ENCODE results near the gene SMCP.

Gene SMCP

DNA sequence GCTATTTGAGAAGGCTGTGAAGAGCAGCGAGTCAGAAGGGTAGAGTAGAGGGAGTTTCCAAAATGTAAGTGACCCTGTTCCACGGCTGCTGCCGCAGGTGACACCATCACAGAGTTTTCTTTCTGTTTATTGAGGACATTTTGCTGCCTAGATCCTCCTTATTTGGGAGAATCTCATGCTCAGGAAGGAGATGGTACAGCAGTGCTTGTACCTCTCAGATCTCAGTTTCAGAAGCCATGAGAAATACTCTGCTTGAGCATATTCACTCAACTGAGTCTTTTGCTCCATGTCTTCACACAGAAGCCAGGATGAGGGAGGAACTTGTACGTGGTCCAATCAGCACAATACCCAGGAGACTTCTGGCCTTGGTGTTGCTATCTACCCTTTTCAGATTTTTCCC lies 16.7 kb upstream of the SMCP start:
- no peak overlapping the region for H3K4me3 ChIP-seq (replicated peaks in 1 of 2; ENCODE audit: low read depth in 2 of 2, low read length in 2 of 2)
- DNase-seq (ENCODE audit: low read depth in 2 of 2): no peak
- TF ChIP-seq, protein P1, sequence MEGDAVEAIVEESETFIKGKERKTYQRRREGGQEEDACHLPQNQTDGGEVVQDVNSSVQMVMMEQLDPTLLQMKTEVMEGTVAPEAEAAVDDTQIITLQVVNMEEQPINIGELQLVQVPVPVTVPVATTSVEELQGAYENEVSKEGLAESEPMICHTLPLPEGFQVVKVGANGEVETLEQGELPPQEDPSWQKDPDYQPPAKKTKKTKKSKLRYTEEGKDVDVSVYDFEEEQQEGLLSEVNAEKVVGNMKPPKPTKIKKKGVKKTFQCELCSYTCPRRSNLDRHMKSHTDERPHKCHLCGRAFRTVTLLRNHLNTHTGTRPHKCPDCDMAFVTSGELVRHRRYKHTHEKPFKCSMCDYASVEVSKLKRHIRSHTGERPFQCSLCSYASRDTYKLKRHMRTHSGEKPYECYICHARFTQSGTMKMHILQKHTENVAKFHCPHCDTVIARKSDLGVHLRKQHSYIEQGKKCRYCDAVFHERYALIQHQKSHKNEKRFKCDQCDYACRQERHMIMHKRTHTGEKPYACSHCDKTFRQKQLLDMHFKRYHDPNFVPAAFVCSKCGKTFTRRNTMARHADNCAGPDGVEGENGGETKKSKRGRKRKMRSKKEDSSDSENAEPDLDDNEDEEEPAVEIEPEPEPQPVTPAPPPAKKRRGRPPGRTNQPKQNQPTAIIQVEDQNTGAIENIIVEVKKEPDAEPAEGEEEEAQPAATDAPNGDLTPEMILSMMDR (IDR thresholded peaks at IDR 0.05; ENCODE audit: low read depth, low read length): no peak

- H3K4me3 ChIP-seq (replicated peaks in 1 of 2; ENCODE audit: low read depth in 2 of 2, low read length in 2 of 2): no peak overlapping the region
- TF ChIP-seq, protein P1 (IDR thresholded peaks at IDR 0.05; ENCODE audit: low read depth, low read length): no peak
- no peak for DNase-seq (ENCODE audit: low read depth in 2 of 2)
These were observed 13.7 kb upstream of the SMCP start for GRCh38 chr1:152864443-152864842.

DNA sequence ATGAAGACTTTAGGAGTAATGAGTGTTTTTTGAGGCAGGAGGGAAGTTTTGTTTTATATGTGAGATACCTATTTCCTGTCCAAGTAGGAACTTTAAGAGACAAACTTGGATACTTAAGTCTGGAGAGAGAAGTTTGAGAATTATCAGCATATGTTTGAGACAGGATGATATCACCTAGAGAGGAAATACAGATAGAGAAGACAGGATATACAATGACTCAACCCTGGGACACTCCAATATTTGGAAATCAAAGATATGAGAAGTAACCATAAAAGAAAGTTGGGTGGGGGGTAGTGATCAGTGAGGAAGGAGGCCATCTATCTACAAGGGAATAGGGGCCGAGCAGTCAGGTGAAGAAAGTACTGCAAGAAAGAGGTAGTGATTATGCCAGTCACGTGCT lies 11.8 kb upstream of the SMCP start:
- H3K4me3 ChIP-seq (replicated peaks in 1 of 2; ENCODE audit: low read depth in 2 of 2, low read length in 2 of 2): no peak overlapping the region
- no peak for DNase-seq (ENCODE audit: low read depth in 2 of 2)
- TF ChIP-seq, protein P1 (IDR thresholded peaks at IDR 0.05; ENCODE audit: low read depth, low read length): no peak

- TF ChIP-seq, protein P1 (IDR thresholded peaks at IDR 0.05; ENCODE audit: low read depth, low read length): peak; percentile 77
- peak; percentile 61 to 67 for DNase-seq (ENCODE audit: low read depth in 2 of 2)
- no peak overlapping the region for H3K4me3 ChIP-seq (replicated peaks in 1 of 2; ENCODE audit: low read depth in 2 of 2, low read length in 2 of 2)
These were observed 8.2 kb upstream of the SMCP start for GRCh38 chr1:152869808-152870419.

- no peak overlapping the region for H3K4me3 ChIP-seq (replicated peaks in 1 of 2; ENCODE audit: low read depth in 2 of 2, low read length in 2 of 2)
- peak in 1 of 2 donors; percentile 6 for DNase-seq (ENCODE audit: low read depth in 2 of 2)
- TF ChIP-seq, protein P1 (IDR thresholded peaks at IDR 0.05; ENCODE audit: low read depth, low read length): peak; percentile 4
These were observed 7.0 kb upstream of the SMCP start for GRCh38 chr1:152870831-152871730.

DNA sequence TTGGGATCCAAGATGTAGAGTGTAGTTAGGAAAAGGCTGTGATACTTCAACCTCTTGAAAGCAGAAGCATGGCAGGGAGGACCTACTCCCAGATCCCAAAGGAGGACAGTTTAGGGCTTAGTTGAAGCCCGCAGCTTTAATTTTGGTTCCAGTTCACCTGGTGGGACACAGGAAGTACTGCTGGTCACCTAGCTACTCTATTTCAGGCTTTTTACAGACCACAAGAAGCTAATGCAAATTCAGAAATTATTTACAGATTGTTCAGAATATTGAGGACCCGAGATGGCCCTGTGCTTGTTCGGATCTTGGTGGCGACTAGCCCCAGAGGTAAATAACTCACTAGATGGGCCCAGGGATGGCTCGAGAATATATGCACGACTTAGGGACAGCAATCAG lies 6.4 kb upstream of the SMCP start:
- TF ChIP-seq, protein P1 (IDR thresholded peaks at IDR 0.05; ENCODE audit: low read depth, low read length): no peak
- DNase-seq (ENCODE audit: low read depth in 2 of 2): no peak
- H3K4me3 ChIP-seq (replicated peaks in 1 of 2; ENCODE audit: low read depth in 2 of 2, low read length in 2 of 2): no peak overlapping the region
